ENCODE measurements around the gene TEX44.

Gene TEX44

DNA sequence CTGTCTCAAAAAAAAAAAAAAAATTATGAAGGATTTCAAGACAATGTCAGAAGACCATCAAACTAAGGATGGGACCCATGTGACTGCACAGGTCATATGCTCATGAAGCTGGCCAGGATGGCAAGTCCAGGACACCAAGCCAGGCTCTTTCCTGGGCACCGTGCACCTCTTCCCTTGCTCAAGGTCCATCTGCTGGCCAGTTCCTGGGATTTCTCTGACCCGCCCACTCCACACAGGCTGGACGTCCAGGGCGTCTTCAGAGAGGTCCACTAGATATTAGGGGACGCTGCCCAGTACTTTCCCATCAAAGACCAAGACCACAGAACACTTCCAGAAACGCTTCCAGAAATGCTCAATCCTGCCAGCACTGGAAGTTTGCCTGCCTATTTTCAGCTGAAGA lies 14.3 kb downstream of the TEX44 start:
- DNase-seq (ENCODE audit: low read depth, low spot score), result no peak
- no peak overlapping the region for H3K27ac ChIP-seq (ENCODE audit: low read length)
- WGBS (ENCODE audit: insufficient coverage, insufficient read length), result no CpG with 5 or more reads among the region's 6 CpGs
- no peak overlapping the region for H3K4me3 ChIP-seq (ENCODE audit: low read length)
- no peaks in the 10 kb centered on the region for H3K36me3 ChIP-seq (ENCODE audit: control insufficient read depth, insufficient read depth, low read length)
- peaks cover 9% of the 10 kb centered on the region for H3K4me1 ChIP-seq (ENCODE audit: control insufficient read depth, insufficient read depth, low read length)
- no peaks in the 10 kb centered on the region for H3K9me3 ChIP-seq (ENCODE audit: control insufficient read depth, insufficient read depth, low read length)
- H3K27me3 ChIP-seq (ENCODE audit: control insufficient read depth, insufficient read depth, low read length), result no peaks in the 10 kb centered on the region

GRCh38 chr2:231611273-231612108 lies 18.8 kb downstream of the TEX44 start:
- Histone ChIP-seq H3K4me1 (ENCODE audit: control insufficient read depth, insufficient read depth, low read length) (peaks cover 19% of the 10 kb centered on the region), H3K9me3 (ENCODE audit: control insufficient read depth, insufficient read depth, low read length) (no peaks in the 10 kb centered on the region), H3K27me3 (ENCODE audit: control insufficient read depth, insufficient read depth, low read length) (no peaks in the 10 kb centered on the region), H3K4me3 (ENCODE audit: low read length) (no peak overlapping the region), H3K27ac (ENCODE audit: low read length) (no peak overlapping the region), H3K36me3 (ENCODE audit: control insufficient read depth, insufficient read depth, low read length) (no peaks in the 10 kb centered on the region)
- WGBS (ENCODE audit: insufficient coverage, insufficient read length), result no CpG with 5 or more reads among the region's 9 CpGs
- DNase-seq (ENCODE audit: low read depth, low spot score), result no peak

- H3K36me3 ChIP-seq (ENCODE audit: control insufficient read depth, insufficient read depth, low read length), result no peaks in the 10 kb centered on the region
- no peak for DNase-seq (ENCODE audit: low read depth, low spot score)
- no peak overlapping the region for H3K27ac ChIP-seq (ENCODE audit: low read length)
- H3K4me1 ChIP-seq (ENCODE audit: control insufficient read depth, insufficient read depth, low read length), result peaks cover 19% of the 10 kb centered on the region
- no peak overlapping the region for H3K4me3 ChIP-seq (ENCODE audit: low read length)
- no CpG with 5 or more reads among the region's 10 CpGs for WGBS (ENCODE audit: insufficient coverage, insufficient read length)
- no peaks in the 10 kb centered on the region for H3K9me3 ChIP-seq (ENCODE audit: control insufficient read depth, insufficient read depth, low read length)
- H3K27me3 ChIP-seq (ENCODE audit: control insufficient read depth, insufficient read depth, low read length), result no peaks in the 10 kb centered on the region
These were observed 19.4 kb downstream of the TEX44 start for GRCh38 chr2:231612109-231612455.

- Histone ChIP-seq H3K4me3 (ENCODE audit: low read length) (no peak overlapping the region), H3K4me1 (ENCODE audit: control insufficient read depth, insufficient read depth, low read length) (peaks cover 19% of the 10 kb centered on the region), H3K27ac (ENCODE audit: low read length) (no peak overlapping the region), H3K36me3 (ENCODE audit: control insufficient read depth, insufficient read depth, low read length) (no peaks in the 10 kb centered on the region), H3K27me3 (ENCODE audit: control insufficient read depth, insufficient read depth, low read length) (no peaks in the 10 kb centered on the region), H3K9me3 (ENCODE audit: control insufficient read depth, insufficient read depth, low read length) (no peaks in the 10 kb centered on the region)
- DNase-seq (ENCODE audit: low read depth, low spot score), result no peak
- WGBS (ENCODE audit: insufficient coverage, insufficient read length), result no CpG with 5 or more reads among the region's 21 CpGs
These were observed 20.0 kb downstream of the TEX44 start for GRCh38 chr2:231612456-231613330.

GRCh38 chr2:231613331-231613662 lies 20.6 kb downstream of the TEX44 start:
- Histone ChIP-seq H3K4me1 (ENCODE audit: control insufficient read depth, insufficient read depth, low read length) (peaks cover 19% of the 10 kb centered on the region), H3K36me3 (ENCODE audit: control insufficient read depth, insufficient read depth, low read length) (no peaks in the 10 kb centered on the region), H3K27me3 (ENCODE audit: control insufficient read depth, insufficient read depth, low read length) (no peaks in the 10 kb centered on the region), H3K4me3 (ENCODE audit: low read length) (no peak overlapping the region; the same call in 1 of the 2 replicates), H3K9me3 (ENCODE audit: control insufficient read depth, insufficient read depth, low read length) (no peaks in the 10 kb centered on the region), H3K27ac (ENCODE audit: low read length) (no peak overlapping the region)
- WGBS (ENCODE audit: insufficient coverage, insufficient read length), result no CpG with 5 or more reads among the region's 9 CpGs
- DNase-seq (ENCODE audit: low read depth, low spot score), result no peak

DNA sequence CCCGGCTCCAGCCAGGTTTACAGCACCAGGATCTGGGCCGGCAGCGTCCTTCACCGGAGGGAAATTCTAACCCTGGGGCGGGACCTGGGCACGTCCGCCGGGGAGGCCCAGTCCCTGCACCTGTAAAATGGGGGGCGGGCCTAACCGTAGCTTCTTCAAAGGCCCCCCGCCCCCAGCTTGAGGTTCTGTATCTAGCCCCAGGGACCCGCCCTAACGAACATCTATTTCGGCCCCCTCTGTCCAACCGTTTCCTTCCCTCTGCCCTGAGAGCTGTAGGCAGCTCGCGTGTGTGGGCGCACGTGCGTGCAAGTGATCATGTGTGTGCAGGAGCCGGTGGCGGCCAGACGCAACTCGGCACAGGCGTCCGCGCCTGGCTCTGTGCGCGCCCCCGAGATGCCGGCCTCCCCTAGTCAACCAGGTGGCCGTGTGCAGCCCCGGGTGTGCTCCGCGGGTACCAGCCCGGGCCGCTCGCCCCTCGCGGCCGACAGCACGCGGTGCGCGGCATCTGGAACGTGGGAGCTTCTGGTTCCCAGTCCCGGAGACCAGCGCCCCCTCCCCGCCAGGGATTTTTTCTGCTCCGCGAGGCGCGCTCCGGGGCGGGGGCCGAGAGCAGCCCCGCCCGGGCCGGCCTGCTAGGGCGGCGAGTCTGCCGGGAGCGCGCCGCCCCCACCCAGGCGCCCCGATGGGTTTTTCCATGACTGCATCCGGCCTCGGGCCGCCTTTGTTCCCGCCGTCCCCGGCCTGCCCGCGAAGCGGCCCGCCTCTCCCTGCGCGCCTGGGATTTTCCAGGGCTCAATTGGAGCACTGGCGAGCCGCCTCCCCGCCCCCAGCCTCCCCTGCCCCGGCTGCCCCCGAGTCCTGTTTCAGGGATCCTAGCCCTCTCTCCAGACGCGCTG lies 21.2 kb downstream of the TEX44 start:
- DNase-seq (ENCODE audit: low read depth, low spot score), result no peak
- H3K27me3 ChIP-seq (ENCODE audit: control insufficient read depth, insufficient read depth, low read length), result no peaks in the 10 kb centered on the region
- WGBS (ENCODE audit: insufficient coverage, insufficient read length), result no CpG with 5 or more reads among the region's 86 CpGs
- H3K36me3 ChIP-seq (ENCODE audit: control insufficient read depth, insufficient read depth, low read length), result no peaks in the 10 kb centered on the region
- H3K4me1 ChIP-seq (ENCODE audit: control insufficient read depth, insufficient read depth, low read length), result peaks cover 19% of the 10 kb centered on the region
- no peaks in the 10 kb centered on the region for H3K9me3 ChIP-seq (ENCODE audit: control insufficient read depth, insufficient read depth, low read length)
- peak overlapping the region; percentile 40; the same call in 1 of the 2 replicates for H3K4me3 ChIP-seq (ENCODE audit: low read length)
- H3K27ac ChIP-seq (ENCODE audit: low read length), result no peak overlapping the region

DNA sequence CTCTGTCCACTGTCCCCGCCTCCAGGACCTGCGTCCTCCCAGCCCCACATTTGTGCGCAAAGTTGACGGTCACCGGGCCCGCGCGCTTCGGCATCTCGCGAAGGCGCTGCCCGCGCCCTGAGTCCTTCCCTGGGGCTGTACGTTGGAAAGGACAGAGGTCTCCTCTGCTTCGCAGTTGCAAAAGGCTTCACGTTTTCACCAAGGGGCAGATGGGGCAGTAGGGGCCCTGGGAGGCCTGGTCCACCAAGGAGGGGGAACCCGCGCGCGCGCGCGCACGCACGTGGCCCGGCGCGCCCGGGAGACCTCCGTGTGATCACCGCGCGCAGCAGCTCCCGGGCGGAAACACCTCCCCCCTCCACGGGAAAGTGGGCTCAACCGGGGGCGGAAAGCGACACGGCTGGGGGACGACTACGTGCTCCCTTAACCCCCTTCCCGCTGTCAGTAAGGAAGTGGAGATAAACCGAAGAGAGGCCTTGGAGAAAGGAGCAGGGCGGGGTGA lies 21.9 kb downstream of the TEX44 start:
- no CpG with 5 or more reads among the region's 46 CpGs for WGBS (ENCODE audit: insufficient coverage, insufficient read length)
- Histone ChIP-seq H3K36me3 (ENCODE audit: control insufficient read depth, insufficient read depth, low read length) (no peaks in the 10 kb centered on the region), H3K27me3 (ENCODE audit: control insufficient read depth, insufficient read depth, low read length) (no peaks in the 10 kb centered on the region), H3K4me3 (ENCODE audit: low read length) (peak overlapping the region; percentile 40; the same call in 1 of the 2 replicates), H3K9me3 (ENCODE audit: control insufficient read depth, insufficient read depth, low read length) (no peaks in the 10 kb centered on the region), H3K27ac (ENCODE audit: low read length) (no peak overlapping the region), H3K4me1 (ENCODE audit: control insufficient read depth, insufficient read depth, low read length) (peaks cover 19% of the 10 kb centered on the region)
- no peak for DNase-seq (ENCODE audit: low read depth, low spot score)

DNA sequence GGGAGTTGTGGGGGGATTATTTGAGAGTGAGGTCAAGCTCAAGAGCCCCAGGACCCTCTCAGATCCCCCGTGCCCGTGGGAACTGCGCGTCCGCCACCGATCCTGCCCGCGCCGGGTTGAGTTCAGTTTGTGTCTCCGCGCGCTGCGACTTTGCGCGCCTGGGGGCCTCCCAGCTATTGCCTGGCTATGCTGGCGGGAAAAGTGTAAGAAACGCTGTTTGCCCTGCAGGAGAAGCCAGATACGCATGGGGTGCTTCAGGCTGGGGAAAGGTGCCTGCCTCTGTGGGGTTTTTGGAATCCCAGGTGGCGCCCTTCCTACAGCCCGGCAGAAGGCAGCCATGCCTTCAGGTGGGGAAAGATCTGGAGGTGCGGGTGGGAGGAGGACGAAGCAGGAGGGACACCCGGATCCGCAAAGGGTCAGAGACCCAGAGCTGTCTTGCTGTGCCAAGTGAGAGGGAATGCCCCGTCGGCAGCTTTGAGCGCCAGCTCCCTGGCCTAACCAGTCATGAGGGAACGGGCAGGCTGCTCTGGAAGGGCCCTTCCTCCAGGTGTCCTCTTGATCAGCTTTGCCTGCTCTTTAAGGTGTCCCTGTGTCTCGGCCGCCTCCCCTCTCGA lies 22.5 kb downstream of the TEX44 start:
- no peaks in the 10 kb centered on the region for H3K27me3 ChIP-seq (ENCODE audit: control insufficient read depth, insufficient read depth, low read length)
- peak overlapping the region; percentile 40; the same call in 1 of the 2 replicates for H3K4me3 ChIP-seq (ENCODE audit: low read length)
- no peaks in the 10 kb centered on the region for H3K36me3 ChIP-seq (ENCODE audit: control insufficient read depth, insufficient read depth, low read length)
- no peaks in the 10 kb centered on the region for H3K9me3 ChIP-seq (ENCODE audit: control insufficient read depth, insufficient read depth, low read length)
- WGBS (ENCODE audit: insufficient coverage, insufficient read length), result no CpG with 5 or more reads among the region's 31 CpGs
- DNase-seq (ENCODE audit: low read depth, low spot score), result no peak
- no peak overlapping the region for H3K27ac ChIP-seq (ENCODE audit: low read length)
- H3K4me1 ChIP-seq (ENCODE audit: control insufficient read depth, insufficient read depth, low read length), result peaks cover 19% of the 10 kb centered on the region

- WGBS (ENCODE audit: insufficient coverage, insufficient read length), result no CpG with 5 or more reads among the region's 4 CpGs
- DNase-seq (ENCODE audit: low read depth, low spot score), result no peak
- H3K4me1 ChIP-seq (ENCODE audit: control insufficient read depth, insufficient read depth, low read length), result peaks cover 23% of the 10 kb centered on the region
- no peaks in the 10 kb centered on the region for H3K9me3 ChIP-seq (ENCODE audit: control insufficient read depth, insufficient read depth, low read length)
- no peak overlapping the region for H3K4me3 ChIP-seq (ENCODE audit: low read length)
- no peak overlapping the region for H3K27ac ChIP-seq (ENCODE audit: low read length)
- no peaks in the 10 kb centered on the region for H3K27me3 ChIP-seq (ENCODE audit: control insufficient read depth, insufficient read depth, low read length)
- H3K36me3 ChIP-seq (ENCODE audit: control insufficient read depth, insufficient read depth, low read length), result no peaks in the 10 kb centered on the region
These were observed 23.6 kb downstream of the TEX44 start for GRCh38 chr2:231616296-231616695.

Measured in iPS DF 6.9 (cell line).